GM19240 (cell line): Measurements from ENCODE around the gene RAP1GAP2.
"Not testable (repeated sequence)": the region's sequence is repeated elsewhere in the genome, so short reads cannot be mapped to it uniquely, and the experiment has no call there.

Experiments used
- DNase-seq: peaks from one replicate; pipeline ENCODE4 v3.0.0; 2011; ENCODE audit warnings: low spot score; ENCODE audit not compliant: insufficient read length

RAP1GAP2 gene

DNA sequence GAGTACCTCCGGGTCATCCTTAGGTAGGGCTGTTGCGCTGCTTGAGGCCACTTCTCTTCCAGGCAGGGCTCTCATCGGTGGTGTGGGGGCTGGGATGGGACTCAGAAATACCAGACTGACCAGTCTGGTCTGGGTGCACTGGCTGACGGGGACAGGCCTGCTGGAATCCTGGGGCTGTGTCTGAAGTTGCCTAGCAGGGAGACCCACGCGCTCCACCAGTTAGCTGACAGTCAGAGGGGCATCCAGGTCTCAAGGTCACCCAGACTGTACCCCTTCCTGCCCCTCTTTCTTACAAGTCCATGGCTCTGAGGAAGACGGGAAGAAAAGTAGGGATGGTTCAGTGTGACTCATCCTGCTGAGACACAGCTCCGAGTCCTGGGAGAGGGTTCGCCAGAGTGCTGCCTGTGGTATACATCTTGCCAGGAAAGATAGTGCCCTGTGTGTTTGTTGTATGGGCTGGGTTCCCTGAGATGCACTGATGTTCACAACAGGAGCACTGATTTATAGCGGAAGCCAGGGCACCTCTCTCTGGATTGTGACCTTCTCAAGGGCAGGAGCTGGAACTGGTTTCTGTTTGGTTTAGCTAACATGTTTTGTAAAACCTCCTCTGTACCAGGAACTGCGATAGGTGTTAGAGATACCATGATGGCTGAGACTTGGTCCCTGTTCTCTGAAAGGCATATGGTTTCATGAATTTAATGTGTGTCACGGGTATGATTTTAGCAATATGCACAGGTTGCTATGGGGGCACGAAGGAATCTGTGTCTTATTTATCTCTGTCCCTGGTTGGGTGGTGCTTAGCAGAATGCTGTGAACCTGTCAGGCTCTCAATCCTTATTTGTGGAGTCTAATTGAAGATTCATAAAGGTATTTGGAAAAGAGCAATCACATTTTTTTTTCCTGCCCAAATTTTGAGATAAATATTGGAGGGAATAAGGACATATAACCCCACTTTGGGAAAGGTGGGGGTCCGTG is 169.7 kb downstream of the RAP1GAP2 start:
- no peak for DNase-seq

DNA sequence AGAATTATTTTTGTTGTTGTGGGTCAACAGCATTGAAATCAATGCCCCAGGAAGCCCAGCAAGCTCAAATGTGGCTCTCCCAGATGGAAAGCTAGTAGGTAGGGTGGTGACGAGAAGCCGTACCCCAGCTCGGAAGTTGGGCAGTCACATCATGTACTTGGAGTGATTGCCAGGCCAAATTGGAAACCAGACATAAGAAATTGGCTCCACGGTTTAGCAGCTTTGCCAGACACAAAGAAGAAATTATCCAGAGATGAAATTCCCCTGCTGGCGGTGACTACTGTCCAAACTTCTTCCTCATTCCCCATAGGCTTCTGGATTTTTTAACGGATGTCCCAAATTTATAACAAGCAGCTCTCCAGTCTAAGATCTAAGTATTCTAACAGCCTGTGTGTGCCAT is 171.3 kb downstream of the RAP1GAP2 start:
- no peak for DNase-seq

DNA sequence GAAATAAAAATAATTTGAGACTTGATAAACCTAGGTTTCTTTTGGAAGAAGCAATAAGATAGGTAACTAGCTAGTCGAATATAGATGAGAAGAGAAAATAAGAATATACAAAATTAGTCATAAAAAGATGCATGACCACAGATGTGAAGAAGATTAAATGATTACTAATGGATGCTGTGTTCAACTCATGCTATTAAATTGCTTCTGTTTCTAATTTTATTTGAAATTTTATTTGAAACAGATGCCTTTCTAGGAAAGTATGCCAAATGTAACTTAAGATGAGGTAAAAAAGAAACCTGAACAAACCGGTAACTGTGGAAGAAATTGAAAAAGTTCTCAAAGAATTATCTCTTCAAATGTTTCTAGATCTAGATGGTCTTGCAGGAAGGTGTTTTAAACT is 175.6 kb downstream of the RAP1GAP2 start:
- no peak for DNase-seq

DNA sequence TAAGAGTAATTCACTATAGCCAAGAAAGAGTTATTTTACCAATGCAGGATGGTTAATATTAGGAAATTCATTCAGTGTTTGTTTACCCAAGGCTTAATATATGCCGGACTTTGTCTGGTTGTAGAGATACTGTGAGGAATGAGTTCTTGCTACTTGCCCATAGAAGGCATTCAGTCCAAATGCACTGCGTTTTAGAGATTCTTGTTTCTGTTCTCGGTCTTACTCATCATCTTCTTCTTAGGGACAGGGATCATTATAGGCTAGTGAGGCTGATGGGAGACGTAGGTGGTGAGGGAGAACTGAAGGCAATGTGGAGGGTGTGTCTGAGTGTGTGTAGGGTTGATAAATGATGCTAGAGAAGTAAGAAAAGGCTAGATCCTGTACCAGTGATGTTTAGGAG is 176.5 kb downstream of the RAP1GAP2 start:
- DNase-seq: no peak

DNA sequence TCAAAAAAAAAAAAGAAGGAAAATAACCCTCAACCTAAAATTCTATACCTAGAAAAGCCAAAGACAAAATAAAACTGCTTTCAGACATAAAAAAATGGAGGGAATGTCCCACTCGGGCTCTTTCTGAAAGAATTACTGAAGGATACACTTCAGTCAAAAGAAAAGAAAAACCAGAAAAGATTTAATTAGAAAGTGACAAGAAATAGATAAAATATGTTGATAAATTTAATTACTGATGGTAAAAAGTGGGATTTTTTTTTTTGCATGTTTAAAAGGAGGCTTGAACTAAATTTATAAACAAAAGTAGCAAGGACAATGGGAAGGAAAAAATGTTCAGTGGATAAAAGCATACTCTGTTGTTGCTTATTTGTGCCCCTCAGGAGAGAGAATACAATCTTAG is 178.1 kb downstream of the RAP1GAP2 start:
- no peak for DNase-seq

DNA sequence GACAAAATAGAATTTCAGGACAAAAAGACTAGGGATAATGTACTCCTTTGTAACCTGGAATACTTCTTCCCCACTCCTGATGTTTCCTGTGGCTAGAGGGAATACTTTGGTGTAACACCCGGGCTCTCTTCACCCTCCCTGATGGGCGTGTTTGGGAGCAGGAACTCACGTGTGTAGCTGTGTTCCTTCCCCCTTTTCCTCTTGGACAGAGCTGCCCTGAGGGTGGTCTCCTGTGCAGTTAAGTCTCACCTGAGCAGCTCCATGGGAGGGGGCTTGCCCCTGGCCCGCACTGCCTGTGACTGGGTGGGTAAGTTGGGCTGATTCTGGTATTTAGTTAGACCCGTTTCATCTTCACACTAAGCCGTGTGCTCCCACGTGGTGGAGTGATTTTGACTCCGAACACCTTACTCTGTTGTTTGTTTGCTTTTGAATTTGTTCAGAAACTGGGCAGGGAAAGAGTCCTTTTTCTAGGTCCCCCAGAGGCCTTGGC is 179.3 kb downstream of the RAP1GAP2 start:
- no peak for DNase-seq

DNA sequence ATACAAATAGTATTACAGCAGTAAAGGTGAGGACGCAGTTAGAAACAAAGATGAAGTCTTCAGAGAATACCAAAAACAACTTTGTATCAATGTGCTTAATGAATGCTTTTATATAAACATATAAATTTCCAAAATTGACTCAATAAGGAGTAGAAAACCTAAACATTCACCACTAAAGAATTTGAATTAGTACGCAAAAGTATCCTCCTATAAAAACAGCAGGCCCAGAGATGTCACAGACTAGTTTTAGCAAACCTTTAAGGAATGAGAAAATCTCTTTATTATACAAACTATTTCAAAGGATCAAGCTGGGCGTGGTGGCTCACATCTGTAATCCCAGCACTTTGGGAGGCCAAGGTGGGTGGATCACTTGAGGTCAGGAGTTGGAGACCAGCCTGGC is 180.9 kb downstream of the RAP1GAP2 start:
- no peak for DNase-seq

DNA sequence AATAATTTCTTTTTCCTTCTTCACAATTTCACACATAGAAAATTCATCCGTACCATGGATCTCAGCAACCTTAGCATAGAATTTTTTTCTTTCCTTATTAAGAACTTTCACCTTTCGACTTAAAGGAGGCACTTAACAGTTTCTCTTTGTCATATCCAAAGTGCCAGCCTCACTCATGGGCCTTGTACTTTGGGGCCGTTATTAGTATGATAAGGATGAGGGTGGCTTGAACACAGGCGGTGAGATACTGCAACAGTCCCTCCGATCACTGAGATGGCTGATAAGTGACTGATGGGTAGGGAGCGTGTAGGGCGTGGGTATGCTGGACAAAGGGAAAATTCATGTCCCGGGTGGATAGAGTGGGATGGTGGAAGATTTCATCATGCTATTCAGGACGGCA is 181.9 kb downstream of the RAP1GAP2 start:
- no peak for DNase-seq

DNA sequence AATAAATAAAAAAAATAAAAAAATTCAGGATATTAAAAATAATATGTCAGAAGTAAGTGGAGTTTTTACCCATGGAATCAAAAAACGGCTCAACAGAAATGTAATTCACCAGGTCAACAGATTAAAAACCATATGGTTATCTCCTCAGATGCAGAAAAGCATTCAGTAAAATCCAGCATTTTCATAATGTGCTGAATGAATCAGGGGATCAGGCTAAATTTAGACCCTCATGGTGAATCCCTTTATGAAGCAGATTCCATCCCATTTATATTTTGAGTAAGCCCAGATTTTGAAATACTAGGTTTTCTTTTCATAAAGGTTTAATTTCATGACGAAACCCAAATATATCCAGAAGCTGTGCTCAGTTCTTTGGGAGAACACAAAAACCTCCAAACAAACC is 182.8 kb downstream of the RAP1GAP2 start:
- DNase-seq: no peak

DNA sequence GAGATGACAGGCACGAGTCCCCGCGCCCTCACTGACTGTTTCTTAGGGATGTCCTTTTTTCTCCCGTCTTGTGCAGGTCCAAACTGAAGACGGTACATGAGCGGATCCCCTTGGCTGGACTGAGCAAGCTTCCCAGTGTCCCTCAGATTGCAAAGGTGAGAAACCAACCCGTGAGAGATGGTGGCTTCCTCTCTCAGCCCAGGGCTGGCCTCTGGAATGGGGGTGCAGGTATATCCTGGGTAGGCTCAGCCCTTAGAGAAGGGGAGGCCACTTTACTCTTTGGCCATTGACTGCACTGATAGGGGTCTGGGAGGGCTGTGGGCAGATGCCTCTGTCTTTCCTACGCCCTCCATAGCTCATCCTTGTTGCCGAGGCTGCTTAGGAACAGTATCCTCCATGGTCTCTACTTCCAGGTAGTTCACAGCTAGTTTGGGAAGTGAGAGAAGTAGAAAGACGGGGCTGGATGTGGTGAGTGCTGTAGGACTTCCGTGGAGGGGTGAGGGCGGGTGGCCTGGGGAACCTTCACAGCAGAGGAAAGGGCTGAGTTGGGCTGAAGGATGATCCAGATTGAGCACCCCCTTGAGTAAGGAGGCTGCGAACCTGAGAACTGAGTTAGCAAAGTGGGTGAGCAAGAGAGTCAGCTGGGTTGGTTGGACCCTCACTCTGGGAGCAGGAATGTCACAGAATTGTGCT is 184.1 kb downstream of the RAP1GAP2 start:
- no peak for DNase-seq

DNA sequence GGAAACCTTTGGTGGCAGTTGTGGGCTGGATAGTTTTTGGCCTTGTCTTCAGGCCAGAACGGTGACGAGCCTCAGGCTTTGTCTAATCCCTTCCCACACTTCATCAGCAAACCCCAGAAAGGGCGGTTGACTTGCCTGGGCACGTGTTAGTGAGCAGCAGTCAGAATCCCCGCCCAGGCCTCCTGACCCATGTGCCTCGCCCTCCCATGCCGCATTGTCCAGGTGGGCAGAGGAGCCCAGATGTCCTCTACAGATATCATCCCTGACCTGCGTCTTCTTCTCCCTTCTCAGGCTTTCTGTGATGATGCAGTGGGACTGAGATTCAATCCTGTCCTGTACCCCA is 184.6 kb downstream of the RAP1GAP2 start:
- no peak for DNase-seq

DNA sequence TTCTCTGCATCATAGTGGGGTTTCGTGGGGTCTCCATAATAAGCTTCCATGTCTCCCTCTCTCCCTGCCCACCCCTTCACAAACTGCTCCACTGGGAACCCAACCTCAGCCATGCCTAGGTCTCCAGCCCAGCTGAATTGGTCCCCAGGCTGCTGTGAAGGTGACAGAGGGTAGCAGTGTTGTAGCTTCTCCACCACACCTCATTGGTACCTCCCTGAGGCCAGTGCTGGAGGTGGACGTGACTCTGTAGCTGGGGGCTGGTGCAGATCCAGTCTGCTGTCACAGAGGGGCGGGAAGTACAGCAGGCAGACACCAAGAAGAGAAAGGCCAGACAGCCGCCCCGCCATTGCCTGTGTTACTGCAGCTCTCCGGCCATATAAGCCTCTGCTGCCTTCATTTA is 185.1 kb downstream of the RAP1GAP2 start:
- no peak for DNase-seq

DNA sequence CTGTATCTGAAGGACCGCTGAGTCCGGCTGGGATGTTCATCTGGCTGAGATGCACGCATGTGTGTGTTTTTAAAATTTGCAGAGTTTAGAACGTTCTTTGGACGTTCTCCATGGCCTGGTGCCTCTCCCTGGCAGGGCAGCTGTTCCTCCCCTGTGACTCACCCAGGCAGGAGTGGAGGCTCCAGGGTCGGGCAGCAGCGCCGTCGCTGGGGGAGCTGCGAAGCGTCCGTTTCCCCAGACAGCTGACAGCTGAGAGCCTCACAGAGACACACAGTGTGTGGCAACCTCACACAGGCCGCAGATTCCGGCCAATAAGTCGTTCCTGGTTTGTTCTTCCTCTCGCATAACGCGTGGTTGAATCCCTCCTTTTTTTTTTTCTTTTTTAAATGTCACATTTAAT is 186.6 kb downstream of the RAP1GAP2 start:
- no peak for DNase-seq

DNA sequence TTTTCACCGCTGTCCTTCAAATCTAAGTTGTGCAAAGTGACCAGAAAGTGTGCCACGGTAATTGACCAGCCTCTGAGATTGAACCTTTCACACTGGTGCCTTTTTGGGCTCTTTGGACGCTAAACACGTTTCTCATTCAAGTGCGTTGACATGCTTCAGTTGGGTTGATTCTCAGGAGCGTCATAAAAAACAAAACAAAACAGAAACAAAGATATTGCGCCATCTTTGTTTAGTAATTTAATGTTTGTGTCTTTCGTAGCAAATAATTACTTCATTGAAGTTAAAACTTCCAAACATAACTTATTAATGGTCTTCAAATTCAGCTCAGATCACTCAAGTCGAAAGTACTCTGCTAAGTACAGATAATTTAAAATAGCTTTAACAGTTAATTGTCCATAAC is 187.0 kb downstream of the RAP1GAP2 start:
- DNase-seq: no peak

DNA sequence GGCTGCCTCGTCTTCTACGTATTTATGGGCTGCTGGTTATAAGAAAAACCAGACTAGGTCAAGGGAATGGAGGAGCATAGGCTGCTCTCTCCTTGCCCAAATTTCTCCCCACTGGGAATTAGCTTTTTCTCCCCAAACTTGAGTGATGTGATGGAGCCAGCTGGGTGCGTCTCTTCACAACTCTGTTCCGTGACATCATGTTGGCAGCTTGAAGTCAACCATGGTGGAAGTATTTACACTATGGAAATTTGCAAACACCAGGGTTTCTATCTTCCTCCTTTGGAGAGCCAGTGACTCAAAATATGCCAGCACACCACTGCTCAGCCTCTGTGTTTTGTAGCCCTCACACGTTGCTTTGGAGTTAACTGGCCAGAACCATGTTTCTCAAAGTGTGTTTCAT is 189.1 kb downstream of the RAP1GAP2 start:
- no peak for DNase-seq

DNA sequence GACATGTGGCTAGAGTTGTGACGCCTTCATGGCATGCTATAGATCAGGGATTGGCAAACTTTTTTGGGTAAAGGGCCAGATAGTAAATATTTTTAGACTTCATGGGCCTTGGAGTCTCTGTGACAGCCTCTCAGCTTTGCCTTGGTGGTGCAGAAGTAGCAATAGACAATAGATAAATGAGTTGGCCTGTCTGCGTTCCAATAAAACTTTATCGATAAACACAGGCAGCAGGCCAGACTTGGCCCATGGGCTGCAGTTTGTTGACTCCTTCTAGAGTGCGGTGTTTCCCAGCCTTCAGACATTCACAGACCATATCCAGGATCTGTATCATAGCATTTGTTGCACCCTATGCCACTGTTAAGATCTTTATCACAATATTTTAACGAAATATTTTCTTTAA is 190.7 kb downstream of the RAP1GAP2 start:
- no peak for DNase-seq

DNA sequence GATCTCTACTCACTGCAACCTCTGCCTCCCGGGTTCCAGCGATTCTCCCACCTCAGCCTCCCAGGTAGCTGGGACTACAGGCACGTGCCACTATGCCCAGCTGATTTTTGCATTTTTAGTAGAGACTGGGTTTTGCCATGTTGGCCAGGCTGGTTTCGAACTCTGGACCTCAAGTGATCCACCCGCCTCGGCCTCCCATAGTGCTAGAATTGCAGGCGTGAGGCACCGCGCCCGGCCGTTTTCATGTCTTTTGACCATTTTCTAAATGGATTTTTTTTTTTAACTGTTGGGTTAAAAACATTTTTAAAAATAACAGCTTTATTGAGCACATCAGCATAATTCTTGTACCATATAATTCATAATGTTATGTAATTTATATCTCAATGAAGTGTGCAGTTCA is 193.2 kb downstream of the RAP1GAP2 start:
- not testable (repeated sequence) for DNase-seq

DNA sequence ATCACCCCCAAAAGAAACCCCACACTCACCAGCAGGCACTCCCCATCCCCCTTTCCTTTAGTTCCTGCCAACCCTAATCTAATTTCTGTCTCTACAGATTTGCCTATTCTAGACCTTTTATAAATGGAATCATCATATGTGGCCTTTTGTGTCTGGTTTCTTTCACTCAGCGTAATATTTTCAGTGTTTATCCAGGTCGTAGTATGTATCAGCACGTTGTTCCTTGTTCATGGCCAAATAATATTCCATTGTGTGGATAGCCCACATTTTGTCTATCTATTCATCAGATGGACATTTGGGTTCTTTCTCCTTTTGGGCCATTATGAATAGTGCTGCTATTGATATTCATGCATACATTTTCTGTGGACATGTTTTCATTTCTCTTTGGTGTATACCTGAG is 193.6 kb downstream of the RAP1GAP2 start:
- no peak for DNase-seq

DNA sequence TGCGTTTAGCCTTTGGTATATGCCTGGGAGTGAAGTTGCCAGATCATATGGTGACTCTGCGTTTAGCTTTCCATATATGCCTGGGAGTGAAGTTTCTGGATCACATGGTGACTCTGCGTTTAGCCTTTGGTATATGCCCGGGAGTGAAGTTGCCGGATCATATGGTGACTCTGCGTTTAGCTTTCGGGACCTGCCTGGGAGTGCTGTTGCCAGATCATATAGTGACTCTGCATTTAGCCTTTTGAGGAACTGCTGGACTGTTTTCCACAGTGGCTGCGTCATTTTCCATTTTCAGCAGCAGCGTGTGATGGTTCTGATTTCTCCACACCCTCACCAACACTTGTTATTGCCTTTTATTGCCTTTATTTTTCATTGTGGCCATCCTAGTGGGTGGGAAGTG is 194.2 kb downstream of the RAP1GAP2 start:
- no peak for DNase-seq

DNA sequence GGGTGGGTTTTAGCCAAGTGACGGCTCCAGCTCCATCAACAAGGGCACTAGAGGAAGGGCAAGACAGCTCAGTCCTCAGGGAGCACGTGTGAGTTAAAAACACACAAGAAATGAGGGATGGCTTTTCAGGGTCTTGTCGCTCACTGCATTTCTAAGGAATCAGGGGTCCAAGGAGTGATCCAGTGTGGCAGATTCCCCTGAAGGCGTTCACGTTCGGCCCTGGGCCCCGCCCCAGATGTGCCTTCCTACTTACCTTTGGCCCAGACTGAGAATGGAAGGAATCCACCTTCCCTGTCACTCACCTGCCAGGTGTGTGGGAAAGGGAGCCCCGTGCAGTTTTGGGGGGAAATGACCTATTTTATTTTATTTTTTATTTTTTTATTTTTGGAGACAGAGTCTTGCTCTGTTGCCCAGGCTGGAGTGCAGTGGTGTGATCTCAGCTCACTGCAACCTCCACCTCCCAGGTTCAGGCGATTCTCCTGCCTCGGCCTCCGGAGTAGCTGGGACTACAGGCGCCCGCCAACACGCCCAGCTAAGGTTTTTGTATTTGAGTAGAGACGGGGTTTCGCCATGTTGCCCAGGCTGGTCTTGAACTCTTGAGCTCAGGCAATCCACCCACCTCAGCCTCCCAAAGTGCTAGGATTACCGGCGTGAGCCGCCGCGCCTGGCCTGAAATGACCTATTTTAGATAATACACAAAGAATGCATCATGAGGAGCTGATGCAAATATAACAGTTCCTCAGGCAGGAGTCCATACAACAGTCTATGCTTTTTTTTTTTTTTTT is 195.3 kb downstream of the RAP1GAP2 start:
- DNase-seq: not testable (repeated sequence)

DNA sequence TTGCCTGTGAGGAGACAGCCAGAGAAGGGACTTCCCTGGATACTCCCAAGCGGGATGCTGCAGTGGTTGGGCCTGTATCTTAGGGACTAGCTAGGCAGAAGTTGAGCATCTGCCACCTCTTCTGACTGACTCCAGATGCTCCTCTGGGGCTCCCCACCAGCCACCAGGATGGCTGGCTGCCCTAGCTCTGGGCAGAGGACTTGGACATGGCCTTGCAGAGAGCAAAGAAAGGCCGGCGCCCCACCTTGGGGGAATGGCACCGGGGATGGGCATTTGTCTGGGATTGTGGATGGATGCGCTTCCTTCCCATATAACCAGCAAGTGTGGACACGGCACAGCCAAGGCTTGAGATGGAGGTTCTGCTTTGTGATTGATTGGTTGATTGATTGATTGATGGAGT is 198.2 kb downstream of the RAP1GAP2 start:
- no peak for DNase-seq

DNA sequence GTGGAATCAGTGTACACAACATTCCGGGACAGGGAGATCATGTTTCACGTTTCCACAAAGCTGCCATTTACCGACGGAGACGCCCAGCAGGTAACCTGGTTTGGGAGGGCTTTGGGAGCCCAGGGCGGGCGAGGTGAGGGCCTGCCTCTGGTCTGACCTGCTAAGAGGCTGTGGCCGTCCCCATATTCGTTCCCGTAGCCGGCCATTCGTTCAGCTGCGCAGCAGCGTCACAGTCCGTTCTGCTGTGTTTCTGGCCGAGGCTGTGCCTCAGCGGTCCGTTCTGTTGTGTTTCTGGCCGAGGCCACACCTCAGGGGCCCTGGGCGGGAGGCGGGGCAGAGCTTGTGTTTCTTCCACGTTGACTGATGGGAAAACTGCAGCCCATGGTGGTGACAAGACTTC is 199.1 kb downstream of the RAP1GAP2 start:
- DNase-seq: no peak
